ENCODE results near the gene CCDC85B. TPM values are rescaled to one million over a fixed set of nuclear protein-coding genes. Genes with fewer than 3 reads are reported as not detected.

The CCDC85B gene
- total RNA-seq, 1 donor from 2014 or later = 10.0 TPM

DNA sequence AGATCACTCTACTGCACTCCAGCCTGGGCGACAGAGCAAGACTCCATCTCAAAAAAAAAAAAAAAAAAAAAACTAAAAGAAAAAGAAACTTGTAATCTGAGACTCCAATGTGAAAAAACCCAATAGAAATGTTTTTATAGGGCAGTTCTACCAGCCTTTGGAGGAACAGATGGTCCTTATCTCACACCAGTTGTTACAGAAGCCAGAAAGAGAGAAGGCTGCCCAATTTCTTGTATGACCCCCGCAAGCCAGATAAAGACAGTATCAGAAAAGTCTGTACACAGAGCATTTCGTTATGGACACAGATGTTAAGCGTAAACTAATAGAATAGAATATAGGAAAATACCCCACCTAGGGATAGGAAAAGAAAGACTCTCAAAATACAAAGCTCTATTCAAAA lies 43.5 kb downstream of the CCDC85B start:
- no peak for DNase-seq (ENCODE audit: low read depth)

DNA sequence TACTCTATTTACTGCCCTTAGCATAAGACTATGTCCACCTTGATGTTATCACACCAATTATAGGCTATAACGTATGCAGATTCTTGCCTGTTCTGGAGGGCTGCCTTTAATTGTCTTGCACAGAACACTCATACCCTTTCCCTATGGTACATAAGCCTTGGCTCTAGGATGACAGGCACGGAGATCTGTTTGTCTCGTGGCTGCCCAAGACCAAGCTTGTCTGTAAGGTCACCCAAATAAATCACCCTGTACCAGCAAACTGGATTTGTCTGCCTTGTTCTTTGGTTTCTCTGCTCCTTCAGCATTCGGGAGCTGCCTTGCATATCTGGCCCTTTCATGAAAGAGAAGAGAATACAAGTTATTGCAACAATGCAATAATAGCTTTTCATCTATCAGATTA lies 47.3 kb downstream of the CCDC85B start:
- no peak for DNase-seq (ENCODE audit: low read depth)

Other genes starting within 250 kb of the CCDC85B start
- gene RELA, start 227.8 kb upstream of the CCDC85B start, total RNA-seq = 15.3 and 23.2 TPM in 2 replicates
- gene KAT5, start 178.4 kb upstream of the CCDC85B start, total RNA-seq = 29.5 and 33.7 TPM in 2 replicates
- gene RNASEH2C, start 169.9 kb upstream of the CCDC85B start, total RNA-seq = 17.2 and 21.5 TPM in 2 replicates
- gene AP5B1, start 109.7 kb upstream of the CCDC85B start, total RNA-seq = 10.6 and 17.2 TPM in 2 replicates
- 0.20 and 5.2 TPM in 2 replicates for gene OVOL1, start 103.6 kb upstream of the CCDC85B start, total RNA-seq
- gene SNX32, start 56.7 kb upstream of the CCDC85B start, total RNA-seq = 0.40 TPM in 1 of 2 replicates, not detected in the other
- gene CFL1, start 32.5 kb upstream of the CCDC85B start, total RNA-seq = 1,035 and 1,160 TPM in 2 replicates
- 37.0 and 52.4 TPM in 2 replicates for gene MUS81, start 30.2 kb upstream of the CCDC85B start, total RNA-seq
- gene EFEMP2, start 17.9 kb upstream of the CCDC85B start, total RNA-seq = 18.9 and 35.0 TPM in 2 replicates
- 0.35 TPM in 1 of 2 replicates, not detected in the other for gene CTSW, start 10.8 kb upstream of the CCDC85B start, total RNA-seq
- 96.8 and 192 TPM in 2 replicates for gene FIBP, start 2.2 kb upstream of the CCDC85B start, total RNA-seq
- 4.2 and 9.7 TPM in 2 replicates for gene FOSL1, start 9.7 kb downstream of the CCDC85B start, total RNA-seq
- gene C11orf68, start 28.4 kb downstream of the CCDC85B start, total RNA-seq = 6.9 and 15.7 TPM in 2 replicates
- 54.2 and 117 TPM in 2 replicates for gene DRAP1, start 28.8 kb downstream of the CCDC85B start, total RNA-seq
- not detected in 2 replicates for gene TSGA10IP, start 54.8 kb downstream of the CCDC85B start, total RNA-seq
- gene SART1, start 71.1 kb downstream of the CCDC85B start, total RNA-seq = 10.8 and 43.3 TPM in 2 replicates
- 38.0 and 39.0 TPM in 2 replicates for gene EIF1AD, start 111.5 kb downstream of the CCDC85B start, total RNA-seq
- gene BANF1, start 111.8 kb downstream of the CCDC85B start, total RNA-seq = 10.6 and 14.3 TPM in 2 replicates
- gene CST6, start 121.3 kb downstream of the CCDC85B start, total RNA-seq = 2.3 and 140 TPM in 2 replicates
- gene CATSPER1, start 135.8 kb downstream of the CCDC85B start, total RNA-seq = 0.65 TPM in 1 of 2 replicates, not detected in the other
- gene GAL3ST3, start 158.5 kb downstream of the CCDC85B start, total RNA-seq = 0.87 and 1.8 TPM in 2 replicates
- 122 and 141 TPM in 2 replicates for gene SF3B2, start 161.7 kb downstream of the CCDC85B start, total RNA-seq
- gene PACS1, start 179.6 kb downstream of the CCDC85B start, total RNA-seq = 19.4 and 61.2 TPM in 2 replicates